GM12872 (cell line): Measurements from ENCODE around the gene BRD9.

ENCODE experiments used
- CTCF ChIP-seq: IDR thresholded peaks from 3 replicates; pipeline ENCODE4 v1.5.1; 2011; ENCODE audit warnings: low read depth, mild to moderate bottlenecking, low read length, moderate library complexity; ENCODE audit not compliant: insufficient read depth

Gene BRD9

GRCh38 chr5:865168-865521 is 27.5 kb downstream of the BRD9 start:
- TF ChIP-seq CTCF, result no peak

DNA sequence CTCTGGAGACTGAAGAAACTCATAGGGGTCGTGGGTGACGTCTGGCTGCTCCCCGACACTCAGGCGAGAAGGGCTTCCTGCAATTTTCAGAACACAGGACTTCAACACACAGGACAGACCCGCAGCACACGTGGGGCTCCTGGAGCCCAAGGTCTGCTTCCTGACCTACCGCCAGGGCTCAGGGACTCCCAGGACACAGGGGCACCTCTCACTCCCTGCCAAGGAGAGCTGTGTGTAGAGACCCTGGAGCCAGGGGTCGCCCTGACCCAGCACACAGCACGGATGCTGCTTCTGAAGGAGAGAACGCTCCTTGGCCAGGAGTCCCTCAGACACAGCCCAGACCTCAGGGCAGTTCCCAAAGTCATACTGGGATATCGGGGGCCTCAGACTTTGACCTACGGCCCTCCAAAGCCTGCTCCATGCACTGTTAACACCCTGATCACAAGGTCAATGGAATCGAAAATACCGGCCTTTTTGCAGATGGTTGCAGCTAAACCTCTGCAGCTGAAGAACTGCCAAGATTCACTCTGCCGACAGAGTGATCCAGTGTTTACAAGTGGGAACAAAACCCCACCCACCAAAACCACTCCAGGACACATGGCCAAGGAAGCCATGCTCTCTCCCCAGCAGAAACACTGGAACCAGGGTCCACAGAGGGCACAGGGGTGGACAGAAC is 28.0 kb downstream of the BRD9 start:
- no peak for TF ChIP-seq CTCF

- TF ChIP-seq CTCF, result no peak
Measured at GRCh38 chr5:863244-863805, 29.3 kb downstream of the BRD9 start.

DNA sequence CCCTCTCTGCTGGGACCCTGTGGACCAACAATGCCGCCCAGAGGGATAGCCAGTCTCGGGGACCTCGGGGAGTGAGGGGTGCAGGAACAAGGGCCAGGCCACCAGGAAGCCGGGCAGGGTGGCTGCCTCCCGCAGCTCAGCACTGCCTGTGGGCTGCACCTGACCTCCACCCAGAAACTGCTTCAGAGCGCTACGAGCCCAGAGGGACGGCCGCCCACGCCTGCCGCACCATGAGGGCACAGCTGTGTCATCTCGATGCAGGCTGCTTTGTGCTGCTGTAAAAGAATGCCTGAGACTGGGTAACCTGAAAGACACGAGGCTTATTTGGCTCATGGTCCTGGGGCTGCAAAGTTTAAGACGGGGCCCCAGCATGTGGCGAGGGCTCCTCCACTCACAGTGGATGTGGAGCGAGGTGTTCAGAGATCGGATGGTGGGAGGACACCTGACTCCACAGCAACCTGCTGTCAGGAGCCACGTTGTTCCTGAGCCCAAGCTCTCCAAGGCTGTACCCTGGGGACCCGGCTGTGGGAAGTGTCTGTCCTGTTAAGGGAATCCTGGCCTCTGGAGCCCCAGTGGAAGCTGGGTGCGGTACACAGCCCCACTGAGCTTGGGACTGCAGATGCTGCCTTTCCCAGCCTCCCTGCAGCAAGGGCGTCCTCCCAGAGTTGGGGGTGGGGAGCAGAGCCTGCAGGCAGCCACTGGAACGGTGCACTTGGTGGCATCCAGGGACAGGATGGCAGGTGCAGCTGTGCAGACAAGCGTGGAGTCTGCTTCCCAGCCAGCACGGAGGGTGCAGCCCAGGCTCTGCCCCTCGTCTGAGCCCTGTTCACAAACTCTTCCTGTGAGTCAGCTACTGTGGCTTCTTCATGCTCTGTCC is 30.0 kb downstream of the BRD9 start:
- no peak for TF ChIP-seq CTCF

- no peak for TF ChIP-seq CTCF
Measured at GRCh38 chr5:861442-862366, 30.9 kb downstream of the BRD9 start.

GRCh38 chr5:860506-861150 is 32.0 kb downstream of the BRD9 start:
- TF ChIP-seq CTCF, result no peak
